Globus pallidus (tissue), 1 donor: ENCODE measurements around the gene DUSP8.

ENCODE experiments used
- DNase-seq: peaks from one replicate; pipeline ENCODE4 v3.0.0-alpha.2; 2015; ENCODE audit warnings: low spot score

DUSP8 gene

GRCh38 chr11:1565904-1566247 lies 6.2 kb downstream of the DUSP8 start:
- no peak for DNase-seq

- DNase-seq = no peak
Measured at GRCh38 chr11:1565173-1565903, 6.7 kb downstream of the DUSP8 start.

GRCh38 chr11:1564535-1565172 lies 7.4 kb downstream of the DUSP8 start:
- DNase-seq = no peak

GRCh38 chr11:1563697-1564534 lies 8.2 kb downstream of the DUSP8 start:
- DNase-seq = no peak

GRCh38 chr11:1563149-1563638 lies 8.9 kb downstream of the DUSP8 start:
- DNase-seq = no peak

GRCh38 chr11:1562469-1563148 lies 9.5 kb downstream of the DUSP8 start:
- DNase-seq = no peak

GRCh38 chr11:1561955-1562354 lies 10.1 kb downstream of the DUSP8 start:
- DNase-seq = no peak

- DNase-seq = no peak
Measured at GRCh38 chr11:1561266-1561665, 10.8 kb downstream of the DUSP8 start.

GRCh38 chr11:1560649-1561251 lies 11.3 kb downstream of the DUSP8 start:
- no peak for DNase-seq

- no peak for DNase-seq
Measured at GRCh38 chr11:1560002-1560648, 11.9 kb downstream of the DUSP8 start.

GRCh38 chr11:1559111-1559951 lies 12.7 kb downstream of the DUSP8 start:
- DNase-seq = peak; percentile 98

GRCh38 chr11:1558775-1559110 lies 13.3 kb downstream of the DUSP8 start:
- DNase-seq = no peak

- DNase-seq = no peak
Measured at GRCh38 chr11:1557904-1558774, 13.9 kb downstream of the DUSP8 start.

GRCh38 chr11:1557051-1557884 lies 14.8 kb downstream of the DUSP8 start:
- DNase-seq = no peak

- DNase-seq = no peak
Measured at GRCh38 chr11:1556278-1556902, 15.7 kb downstream of the DUSP8 start.

- no peak for DNase-seq
Measured at GRCh38 chr11:1555713-1556153, 16.3 kb downstream of the DUSP8 start.

- no peak for DNase-seq
Measured at GRCh38 chr11:1554981-1555712, 16.9 kb downstream of the DUSP8 start.
